ENCODE results near the gene MAP2K6.

DNA sequence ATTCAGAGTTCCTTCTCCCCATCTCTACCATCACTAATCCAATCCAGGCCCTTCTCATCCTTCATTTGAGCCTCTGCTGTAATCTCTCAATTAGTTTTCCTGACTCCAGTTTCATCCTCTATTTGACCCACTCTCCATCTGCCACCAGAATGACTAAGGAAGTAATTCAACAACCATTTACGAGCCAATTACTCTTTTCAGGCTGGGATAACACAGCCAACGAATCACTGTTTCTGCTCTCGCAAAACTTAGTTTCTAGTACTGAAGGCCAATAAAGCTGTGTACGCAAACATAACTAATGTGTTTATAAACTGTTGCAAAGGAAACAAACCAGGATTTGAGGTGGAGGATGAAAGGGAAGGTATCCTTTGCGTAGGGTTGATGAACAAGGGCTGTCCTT, 53.7 kb downstream of the MAP2K6 start:
- TF ChIP-seq CTCF (IDR thresholded peaks at IDR 0.05) (no peak), POLR2A (IDR thresholded peaks at IDR 0.05) (no peak)
